DOHH2 (cell line): ENCODE measurements around the gene RETREG1.

ENCODE experiments used
- EZH2phosphoT487 ChIP-seq: fragments of 200-600 bp; sonication (generic); IDR thresholded peaks from 2 replicates; pipeline ENCODE4 v1.6.1; 2017; ENCODE audit warnings: borderline replicate concordance, mild to moderate bottlenecking, antibody characterized with exemption, low read length, moderate library complexity, mixed read lengths
- TF ChIP-seq, protein P1 (sequence below): fragments of 200-600 bp; sonication (generic); IDR thresholded peaks from one replicate; pipeline ENCODE4 v1.5.1; 2014; ENCODE audit warnings: antibody characterized with exemption, mild to moderate bottlenecking, low read depth, low read length; ENCODE audit not compliant: poor library complexity, severe bottlenecking

DNA sequence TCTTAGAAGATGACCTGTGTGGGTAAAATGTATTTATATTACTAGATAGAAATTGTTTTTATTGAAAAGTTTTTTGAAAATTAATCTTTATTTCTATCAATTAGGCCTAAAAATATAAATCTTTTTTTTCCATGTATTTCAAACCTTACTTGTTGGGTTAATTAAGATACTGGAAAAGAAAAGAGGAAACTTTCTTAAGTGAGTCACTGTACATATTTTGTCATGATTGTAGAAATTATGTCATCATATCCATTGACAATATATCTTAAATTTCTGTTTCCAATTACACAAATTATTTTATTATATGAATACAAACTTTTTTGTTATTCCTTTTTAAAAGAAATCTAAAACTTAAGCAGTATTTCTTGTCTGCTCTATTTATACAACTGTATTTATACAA is 53.1 kb downstream of the RETREG1 start:
- TF ChIP-seq, protein P1, sequence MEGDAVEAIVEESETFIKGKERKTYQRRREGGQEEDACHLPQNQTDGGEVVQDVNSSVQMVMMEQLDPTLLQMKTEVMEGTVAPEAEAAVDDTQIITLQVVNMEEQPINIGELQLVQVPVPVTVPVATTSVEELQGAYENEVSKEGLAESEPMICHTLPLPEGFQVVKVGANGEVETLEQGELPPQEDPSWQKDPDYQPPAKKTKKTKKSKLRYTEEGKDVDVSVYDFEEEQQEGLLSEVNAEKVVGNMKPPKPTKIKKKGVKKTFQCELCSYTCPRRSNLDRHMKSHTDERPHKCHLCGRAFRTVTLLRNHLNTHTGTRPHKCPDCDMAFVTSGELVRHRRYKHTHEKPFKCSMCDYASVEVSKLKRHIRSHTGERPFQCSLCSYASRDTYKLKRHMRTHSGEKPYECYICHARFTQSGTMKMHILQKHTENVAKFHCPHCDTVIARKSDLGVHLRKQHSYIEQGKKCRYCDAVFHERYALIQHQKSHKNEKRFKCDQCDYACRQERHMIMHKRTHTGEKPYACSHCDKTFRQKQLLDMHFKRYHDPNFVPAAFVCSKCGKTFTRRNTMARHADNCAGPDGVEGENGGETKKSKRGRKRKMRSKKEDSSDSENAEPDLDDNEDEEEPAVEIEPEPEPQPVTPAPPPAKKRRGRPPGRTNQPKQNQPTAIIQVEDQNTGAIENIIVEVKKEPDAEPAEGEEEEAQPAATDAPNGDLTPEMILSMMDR = no peak
- TF ChIP-seq EZH2phosphoT487 = no peak
